ENCODE results near the gene GRB10.
"Not testable (repeated sequence)": the region's sequence is repeated elsewhere in the genome, so short reads cannot be mapped to it uniquely, and the experiment has no call there.

Gene GRB10

DNA sequence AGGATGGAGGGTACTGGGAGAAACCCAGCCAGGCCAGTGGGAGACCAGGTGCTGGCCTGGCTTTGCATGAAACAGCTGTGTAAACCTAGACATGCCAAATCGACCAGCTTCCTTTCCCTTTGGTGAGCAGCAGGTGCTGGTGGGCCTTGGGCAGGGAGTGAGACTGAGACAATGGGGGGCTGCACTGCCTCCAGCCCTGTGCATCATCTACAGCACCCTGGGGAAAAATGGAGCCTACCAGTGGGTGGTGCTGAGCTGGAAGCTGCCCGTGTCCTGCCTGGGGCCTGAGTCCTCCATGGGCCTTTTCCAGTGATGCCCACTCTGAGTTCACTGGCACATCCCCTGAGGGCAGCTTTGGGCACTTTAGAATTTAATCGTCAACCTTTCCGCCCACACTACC lies 198.3 kb downstream of the GRB10 start:
- DNase-seq, result no peak
- in situ Hi-C loops (cut with MboI; ENCODE audit: low pct_unique_long_range_greater_than_20kb, low sequenced_read_pairs), result no loop called here

GRCh38 chr7:50583295-50583694 lies 199.4 kb downstream of the GRB10 start:
- in situ Hi-C loops (cut with MboI; ENCODE audit: low pct_unique_long_range_greater_than_20kb, low sequenced_read_pairs); DNase-seq: not testable (repeated sequence)

DNA sequence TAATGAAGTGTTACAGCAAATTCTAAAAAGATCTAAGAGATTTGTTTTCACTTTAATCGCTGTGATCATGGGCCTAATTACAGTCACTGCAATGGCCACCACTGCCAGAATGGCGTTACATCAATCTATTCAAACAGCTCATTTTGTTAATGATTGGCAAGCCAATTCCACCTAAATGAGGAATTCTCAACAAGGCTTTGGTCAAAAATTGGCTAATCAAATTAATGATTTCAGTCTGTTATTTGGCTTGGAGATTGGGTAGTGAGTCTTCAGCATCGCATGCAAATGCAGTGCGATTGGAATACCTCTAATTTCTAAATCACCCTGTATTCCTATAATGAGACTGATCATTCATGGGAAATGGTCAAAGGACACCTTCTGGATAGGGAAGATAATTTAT lies 200.4 kb downstream of the GRB10 start:
- in situ Hi-C loops (cut with MboI; ENCODE audit: low pct_unique_long_range_greater_than_20kb, low sequenced_read_pairs); DNase-seq: not testable (repeated sequence)

- DNase-seq; in situ Hi-C loops (cut with MboI; ENCODE audit: low pct_unique_long_range_greater_than_20kb, low sequenced_read_pairs): not testable (repeated sequence)
Observed at GRCh38 chr7:50580666-50581065, 202.0 kb downstream of the GRB10 start.

- no peak for DNase-seq
- in situ Hi-C loops (cut with MboI; ENCODE audit: low pct_unique_long_range_greater_than_20kb, low sequenced_read_pairs), result no loop called here
Observed at GRCh38 chr7:50580057-50580456, 202.6 kb downstream of the GRB10 start.

GRCh38 chr7:50578105-50578504 lies 204.6 kb downstream of the GRB10 start:
- DNase-seq; in situ Hi-C loops (cut with MboI; ENCODE audit: low pct_unique_long_range_greater_than_20kb, low sequenced_read_pairs): not testable (repeated sequence)

GRCh38 chr7:50577569-50577968 lies 205.1 kb downstream of the GRB10 start:
- in situ Hi-C loops (cut with MboI; ENCODE audit: low pct_unique_long_range_greater_than_20kb, low sequenced_read_pairs), result no loop called here
- DNase-seq, result no peak

- in situ Hi-C loops (cut with MboI; ENCODE audit: low pct_unique_long_range_greater_than_20kb, low sequenced_read_pairs); DNase-seq: not testable (repeated sequence)
Observed at GRCh38 chr7:50576388-50576787, 206.3 kb downstream of the GRB10 start.

DNA sequence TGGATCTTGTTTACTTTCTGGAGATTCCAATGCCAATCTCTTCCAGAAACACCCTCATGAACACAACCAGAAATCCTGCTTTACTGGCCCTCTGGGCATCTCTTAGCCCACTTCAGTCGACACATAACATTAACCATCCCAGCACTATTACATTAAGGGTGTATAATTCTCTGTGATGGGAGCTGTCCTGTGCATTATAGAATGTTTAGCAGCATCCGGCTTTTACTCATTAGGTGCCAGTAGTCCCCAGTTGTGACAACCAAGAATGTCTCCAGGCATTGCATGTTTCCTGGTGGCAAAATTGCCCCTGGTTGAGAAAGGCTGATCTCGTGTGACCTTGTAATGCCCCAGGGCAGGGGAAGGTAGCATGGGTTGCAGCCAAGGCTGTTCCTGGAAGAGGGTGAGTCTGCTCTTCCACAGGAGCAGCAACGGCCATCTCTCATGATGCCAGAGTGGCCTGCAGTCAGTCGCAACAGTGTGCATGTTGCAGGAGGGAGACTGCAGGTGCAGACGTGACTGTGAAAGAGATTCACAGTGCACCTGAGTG lies 214.9 kb downstream of the GRB10 start:
- in situ Hi-C loops (cut with MboI; ENCODE audit: low pct_unique_long_range_greater_than_20kb, low sequenced_read_pairs), result no loop called here

GRCh38 chr7:50565977-50566376 lies 216.7 kb downstream of the GRB10 start:
- DNase-seq, result no peak
- in situ Hi-C loops (cut with MboI; ENCODE audit: low pct_unique_long_range_greater_than_20kb, low sequenced_read_pairs), result no loop called here

More for the DNA sequence above, 214.9 kb downstream of the GRB10 start:
- DNase-seq, result no peak

GRCh38 chr7:50565559-50565916 lies 217.2 kb downstream of the GRB10 start:
- in situ Hi-C loops (cut with MboI; ENCODE audit: low pct_unique_long_range_greater_than_20kb, low sequenced_read_pairs), result no loop called here
- no peak for DNase-seq

DNA sequence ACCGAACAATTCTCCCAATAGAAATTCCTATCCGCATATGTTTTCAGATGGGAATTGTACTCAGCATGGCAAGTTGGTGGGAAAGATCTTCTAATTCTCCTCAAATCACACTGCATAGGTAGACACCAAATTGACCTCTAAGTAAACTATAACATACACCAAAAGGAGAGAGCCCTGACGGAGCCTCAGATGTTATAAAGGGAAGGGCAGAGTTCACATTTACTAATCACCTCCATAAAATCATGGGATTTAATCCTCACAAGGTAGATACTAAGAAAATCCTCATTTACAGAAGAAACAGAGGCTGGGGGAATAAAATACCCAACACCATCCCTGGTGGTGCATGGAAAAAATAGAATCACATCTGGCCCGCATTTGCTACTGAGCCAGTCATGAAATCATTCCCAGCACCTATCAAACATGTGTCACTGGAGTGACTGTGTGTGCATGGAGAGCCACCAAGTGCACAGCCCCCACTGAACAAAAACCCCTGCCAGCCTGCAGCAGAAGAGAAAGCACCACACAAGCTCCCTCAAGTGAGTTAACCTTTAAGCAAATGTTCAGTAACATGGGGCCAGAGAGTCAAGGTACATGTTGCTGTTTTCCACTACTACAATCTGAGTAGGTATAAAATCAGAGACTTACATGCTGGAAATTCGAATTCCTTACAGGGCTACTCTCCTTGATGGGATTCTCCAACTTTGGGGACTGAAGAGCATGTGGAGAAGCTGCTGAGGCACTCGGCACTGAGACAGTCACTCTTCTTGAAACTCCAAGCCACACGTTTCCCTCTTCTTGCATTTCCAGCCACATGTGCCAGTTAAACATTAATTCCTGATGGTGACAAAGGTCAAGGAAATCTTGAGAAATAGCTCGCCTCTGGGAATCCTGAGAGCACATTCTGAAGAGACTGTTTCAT lies 217.8 kb downstream of the GRB10 start, which contains the start of gene DDC:
Gene DDC, minus strand, starts transcription at position 766 of the 919 bp plus-strand sequence. CDS start 21,320 bp downstream, outside the sequence.
- DNase-seq, result no peak
- in situ Hi-C loops (cut with MboI; ENCODE audit: low pct_unique_long_range_greater_than_20kb, low sequenced_read_pairs), result no loop called here

- in situ Hi-C loops (cut with MboI; ENCODE audit: low pct_unique_long_range_greater_than_20kb, low sequenced_read_pairs), result no loop called here
- DNase-seq, result no peak
Observed at GRCh38 chr7:50564171-50564570, 218.5 kb downstream of the GRB10 start.

DNA sequence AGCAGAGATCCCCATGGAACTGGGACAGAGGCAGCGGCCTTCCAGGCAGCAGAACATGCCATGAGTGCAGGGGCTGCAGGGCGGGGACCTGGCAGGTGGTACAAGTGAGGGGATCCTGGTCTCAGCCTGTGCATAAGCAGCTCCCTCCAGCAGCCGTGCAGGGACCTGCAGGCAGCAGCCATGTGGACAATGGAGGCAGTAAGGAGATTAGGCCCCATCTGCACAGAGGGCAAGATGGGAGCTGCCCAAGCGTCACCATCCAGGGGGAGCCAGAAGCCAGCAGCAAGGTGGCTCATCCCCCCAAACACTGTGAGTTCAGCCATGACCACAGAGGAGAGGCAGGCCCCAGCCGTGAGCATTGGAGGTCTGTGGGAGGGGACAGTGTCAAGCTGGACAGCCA lies 220.6 kb downstream of the GRB10 start:
- DNase-seq, result no peak
- in situ Hi-C loops (cut with MboI; ENCODE audit: low pct_unique_long_range_greater_than_20kb, low sequenced_read_pairs), result no loop called here

GRCh38 chr7:50560865-50561351 lies 221.8 kb downstream of the GRB10 start:
- in situ Hi-C loops (cut with MboI; ENCODE audit: low pct_unique_long_range_greater_than_20kb, low sequenced_read_pairs), result no loop called here
- DNase-seq, result no peak

DNA sequence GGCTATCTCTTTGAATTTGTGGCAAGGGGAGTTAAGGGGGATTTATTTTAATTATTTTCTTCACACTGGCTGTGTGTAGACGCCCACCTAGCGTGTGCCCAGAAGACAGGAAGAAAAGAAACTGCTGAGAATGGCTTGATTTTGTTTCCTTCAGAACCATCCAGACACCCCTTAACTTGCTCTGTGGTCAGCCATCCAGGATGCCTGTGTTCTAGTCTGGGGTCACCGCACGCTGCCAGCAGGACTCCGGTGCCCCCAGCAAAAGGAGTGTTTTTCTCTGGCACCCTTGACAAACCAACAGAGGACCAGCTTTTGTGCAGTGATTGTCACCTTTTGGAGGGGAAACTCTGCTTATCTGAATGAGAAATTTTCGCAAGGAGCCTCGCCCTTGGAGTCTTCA lies 222.8 kb downstream of the GRB10 start:
- in situ Hi-C loops (cut with MboI; ENCODE audit: low pct_unique_long_range_greater_than_20kb, low sequenced_read_pairs), result no loop called here

DNA sequence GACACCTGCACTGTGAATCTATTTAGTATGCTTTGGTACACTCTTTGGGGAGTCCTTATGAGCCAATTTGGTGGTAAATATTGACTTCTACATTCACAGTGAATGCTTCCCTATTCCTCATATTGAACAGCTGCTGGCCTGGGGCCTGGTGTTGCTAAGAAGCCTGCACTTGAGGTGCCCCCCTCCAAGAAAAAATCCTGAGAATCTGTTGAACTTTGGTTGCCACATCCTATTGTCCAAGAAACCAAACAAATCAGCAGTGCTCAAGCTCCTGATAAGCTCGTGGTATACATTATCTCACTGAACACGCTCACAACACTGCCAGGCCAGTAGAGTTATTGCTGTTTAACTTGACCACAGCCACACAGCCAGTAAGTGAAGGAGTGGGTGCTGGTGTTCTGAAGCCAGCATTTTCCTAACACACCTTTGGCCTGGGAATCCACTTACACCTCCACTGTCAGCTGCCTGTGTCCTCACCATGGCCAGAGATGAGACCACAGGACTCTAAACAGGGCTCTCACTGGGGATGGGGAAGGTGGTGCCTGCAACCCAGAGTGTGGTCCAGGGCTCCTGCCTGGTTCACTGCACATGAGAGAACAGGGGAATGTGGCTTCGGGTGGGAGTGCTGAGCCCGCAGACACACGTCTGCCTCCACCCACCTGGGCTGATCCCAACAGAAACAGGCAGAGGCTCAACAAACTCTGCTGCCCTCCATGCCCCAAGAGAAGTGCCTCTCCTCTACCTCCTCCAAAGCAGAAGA lies 224.2 kb downstream of the GRB10 start:
- DNase-seq, result no peak
- in situ Hi-C loops (cut with MboI; ENCODE audit: low pct_unique_long_range_greater_than_20kb, low sequenced_read_pairs), result no loop called here

More for the DNA sequence above, 222.8 kb downstream of the GRB10 start:
- no peak for DNase-seq

DNA sequence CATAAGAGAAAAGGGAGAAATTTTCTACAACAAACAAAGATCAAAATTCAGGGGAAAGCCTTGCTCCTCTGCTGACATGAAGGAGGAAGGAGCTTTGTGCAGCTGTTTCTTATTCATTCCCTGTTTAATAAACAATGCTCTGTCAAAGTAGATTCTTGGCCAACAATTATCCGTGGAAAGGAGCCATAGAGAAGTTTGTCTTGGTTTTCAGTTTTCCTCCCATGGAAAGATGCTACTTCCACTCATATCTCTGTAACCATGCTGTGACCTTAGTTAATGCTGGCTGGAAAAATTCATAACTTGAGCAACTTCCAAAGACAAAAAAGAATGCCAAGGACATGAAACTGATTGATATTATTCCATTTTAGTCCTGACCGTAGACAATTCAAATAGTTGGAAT lies 225.6 kb downstream of the GRB10 start:
- in situ Hi-C loops (cut with MboI; ENCODE audit: low pct_unique_long_range_greater_than_20kb, low sequenced_read_pairs), result no loop called here
- DNase-seq, result no peak

DNA sequence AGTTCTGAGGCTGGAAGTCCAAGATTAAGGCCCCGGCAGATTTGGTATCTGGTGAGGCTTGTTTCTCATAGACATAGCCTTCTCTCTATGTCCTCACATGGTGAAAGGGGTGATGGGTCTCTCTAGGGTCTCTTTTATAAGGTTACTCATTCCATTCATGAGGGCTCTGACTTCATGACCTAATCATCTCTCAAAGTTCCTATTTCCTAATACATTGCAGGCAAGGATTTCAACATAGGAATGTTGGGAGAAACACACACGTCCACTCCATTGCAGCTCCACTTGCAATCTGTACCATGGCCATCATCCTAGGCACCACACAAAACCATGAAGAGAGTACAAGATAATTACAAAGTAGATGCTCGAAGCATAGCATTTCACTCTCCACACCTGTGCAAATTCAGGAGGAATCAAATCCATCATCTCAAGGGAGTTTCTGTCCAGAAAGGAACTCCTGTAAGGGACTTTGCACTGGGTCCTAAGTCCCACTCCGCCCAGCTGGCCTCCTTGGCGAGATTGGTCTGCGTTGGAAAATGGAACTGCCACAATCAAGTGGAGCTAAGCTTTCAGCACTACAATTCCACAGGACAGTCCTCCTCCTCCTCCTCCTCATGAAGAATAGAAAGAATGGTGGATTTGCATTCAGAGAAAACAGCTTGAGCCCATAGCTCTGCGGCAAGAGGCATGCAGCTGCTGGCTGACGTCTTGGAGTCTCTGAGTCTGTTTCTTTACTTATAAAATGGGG lies 226.3 kb downstream of the GRB10 start:
- in situ Hi-C loops (cut with MboI; ENCODE audit: low pct_unique_long_range_greater_than_20kb, low sequenced_read_pairs), result no loop called here
- no peak for DNase-seq

Data from KBM-7 (cell line).